Activated naive CD4-positive, alpha-beta T cell (primary cell): ENCODE data around the gene ATP1B3.
A peak's percentile ranks its signal among the peaks of the same experiment; 100 is the strongest.
"Not testable (repeated sequence)": the region's sequence is repeated elsewhere in the genome, so short reads cannot be mapped to it uniquely, and the experiment has no call there.

Experiments used
- DNase-seq, 4 experiments: peaks; one replicate each; lab custom pipeline; 2025; lab: John Stamatoyannopoulos, UW

ATP1B3 gene

DNA sequence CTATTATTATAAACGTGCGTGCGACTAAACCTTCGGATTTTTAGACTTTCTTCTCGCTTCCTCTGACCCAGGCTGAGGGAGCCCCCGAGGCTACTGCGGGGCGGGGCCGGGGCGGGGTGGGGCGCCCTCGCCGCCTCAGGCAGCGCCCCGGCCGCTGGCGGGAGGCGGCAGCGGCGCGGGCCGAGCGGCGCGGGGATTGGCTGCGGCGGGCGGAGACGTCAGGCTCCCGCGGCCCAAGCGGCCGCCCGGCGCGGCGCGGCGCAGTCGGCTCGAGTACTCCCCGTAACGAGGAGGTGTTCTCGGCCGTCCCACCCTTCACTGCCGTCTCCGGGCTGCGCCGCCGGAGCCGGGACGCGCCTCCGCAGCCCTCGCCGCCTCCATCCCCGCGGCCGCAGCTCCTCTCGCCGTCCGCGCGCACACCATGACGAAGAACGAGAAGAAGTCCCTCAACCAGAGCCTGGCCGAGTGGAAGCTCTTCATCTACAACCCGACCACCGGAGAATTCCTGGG is at the start of gene ATP1B3:
TSS of gene ATP1B3 (plus strand) at position 263 of the 510 bp plus-strand sequence. CDS start at position 422, 159 bp downstream.
- peak; percentile 64 to 78 (median 74) for DNase-seq

DNA sequence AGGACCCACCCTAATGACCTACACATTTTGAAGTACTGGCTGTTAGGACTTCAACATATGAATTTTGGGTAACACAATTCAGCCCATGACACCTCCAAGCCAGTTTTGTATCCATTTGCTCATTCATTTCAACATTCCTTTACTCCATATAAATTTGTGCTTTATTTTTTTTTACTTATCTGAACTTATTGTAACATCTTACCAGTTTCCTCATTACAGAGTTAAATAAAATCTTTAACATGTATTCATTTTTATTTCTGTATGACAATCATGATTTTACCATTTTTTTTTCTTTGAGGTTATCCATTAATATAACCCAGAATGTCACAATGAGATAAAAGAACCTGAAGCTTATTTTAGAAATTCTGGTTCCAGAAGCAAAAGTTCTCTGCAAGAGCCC is 48.0 kb upstream of the ATP1B3 start:
- DNase-seq = no peak

DNA sequence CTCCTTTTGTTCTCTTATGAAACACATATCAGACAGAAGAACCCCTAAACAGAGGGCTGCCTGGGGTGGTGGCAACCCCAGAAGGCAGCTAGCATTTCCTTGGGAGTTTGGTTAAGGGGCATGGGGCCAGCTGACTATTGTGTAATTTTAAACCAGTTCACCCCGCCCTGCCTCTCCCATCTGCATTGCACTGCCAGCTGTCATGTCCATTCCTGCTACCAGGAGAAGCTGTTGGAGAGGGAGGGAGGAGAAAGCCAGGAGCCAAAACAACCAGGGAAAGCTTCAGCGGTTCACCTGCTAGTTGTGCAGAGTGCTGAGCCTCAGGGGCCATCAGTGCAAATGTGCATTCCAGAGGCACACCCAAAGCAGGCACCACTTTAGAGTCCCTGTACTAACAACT is 47.6 kb upstream of the ATP1B3 start:
- DNase-seq = no peak

GRCh38 chr3:141830508-141830907 is 45.9 kb upstream of the ATP1B3 start:
- no peak for DNase-seq

GRCh38 chr3:141834292-141834691 is 42.2 kb upstream of the ATP1B3 start:
- DNase-seq = no peak

GRCh38 chr3:141835557-141836229 is 40.8 kb upstream of the ATP1B3 start:
- DNase-seq = no peak

DNA sequence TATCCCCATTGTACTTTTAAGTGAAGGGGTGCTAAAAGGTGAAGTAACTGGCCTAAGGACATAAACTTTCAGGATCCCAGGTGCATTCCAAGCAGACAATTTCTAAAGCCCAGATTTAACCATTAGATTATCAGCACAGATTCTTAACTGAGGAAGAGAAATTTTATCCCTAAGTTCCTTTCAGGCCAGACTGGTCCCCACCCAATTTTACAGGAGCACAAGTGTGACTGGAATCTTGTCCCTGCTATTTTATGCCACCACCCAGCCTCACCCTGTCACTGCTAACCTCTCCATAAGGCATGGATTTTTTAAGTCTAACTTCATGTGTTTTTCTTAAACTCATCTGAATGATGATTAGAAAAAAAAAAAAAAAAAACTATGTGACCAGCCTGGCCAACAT is 37.1 kb upstream of the ATP1B3 start:
- no peak for DNase-seq

GRCh38 chr3:141840737-141841544 is 35.5 kb upstream of the ATP1B3 start:
- DNase-seq = no peak

GRCh38 chr3:141844108-141844507 is 32.3 kb upstream of the ATP1B3 start:
- DNase-seq = no peak

DNA sequence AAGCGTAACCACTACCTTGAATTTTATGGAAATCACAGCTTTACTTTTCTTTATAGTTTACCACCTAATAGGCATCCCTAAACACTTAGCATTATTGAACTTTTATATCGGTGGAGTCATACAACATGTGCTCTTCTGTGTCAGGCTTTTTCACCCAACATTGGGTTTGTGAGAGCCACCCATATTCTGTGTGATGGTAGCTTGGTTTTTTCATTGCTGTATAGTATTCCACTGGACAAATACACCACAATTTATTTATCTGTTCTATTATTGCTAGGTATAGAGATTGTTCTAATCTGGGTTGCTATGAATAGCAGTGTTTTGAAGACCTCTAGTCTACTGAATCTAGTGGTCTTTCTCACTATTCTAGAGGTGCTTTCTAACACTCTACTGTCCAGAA is 31.6 kb upstream of the ATP1B3 start:
- no peak for DNase-seq

DNA sequence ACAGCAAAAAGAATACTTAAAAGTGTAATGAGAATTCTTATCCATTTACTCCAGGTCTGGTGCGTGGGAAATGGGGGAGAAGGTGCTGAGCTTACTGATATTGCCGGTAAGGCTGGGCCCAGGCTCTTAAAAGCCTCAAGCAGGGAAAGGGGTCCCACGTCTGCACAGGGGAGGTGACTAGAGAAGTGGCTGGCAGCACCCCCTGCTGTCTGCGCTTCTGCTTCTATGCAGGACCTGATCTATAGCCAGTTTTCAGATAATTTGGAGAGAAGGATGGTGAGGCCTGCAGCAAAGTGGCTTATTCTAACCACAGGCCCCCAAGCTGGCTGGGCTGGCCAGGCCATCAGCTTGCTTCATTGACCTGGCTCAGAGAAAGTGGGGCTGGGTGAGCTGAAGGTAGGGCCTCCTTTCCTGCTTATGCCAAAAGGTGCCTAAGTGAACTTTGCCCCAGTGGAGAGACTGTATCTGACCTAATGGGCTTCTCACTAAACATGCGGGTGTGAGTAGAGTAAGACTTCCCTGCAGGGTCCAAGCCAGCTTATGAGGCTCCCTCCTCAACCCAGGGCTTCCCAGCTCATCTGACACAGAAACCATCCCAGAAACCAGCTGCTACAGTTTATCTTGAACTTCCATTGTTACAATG is 30.9 kb upstream of the ATP1B3 start:
- peak in 1 of 4 experiments; percentile 10 for DNase-seq

DNA sequence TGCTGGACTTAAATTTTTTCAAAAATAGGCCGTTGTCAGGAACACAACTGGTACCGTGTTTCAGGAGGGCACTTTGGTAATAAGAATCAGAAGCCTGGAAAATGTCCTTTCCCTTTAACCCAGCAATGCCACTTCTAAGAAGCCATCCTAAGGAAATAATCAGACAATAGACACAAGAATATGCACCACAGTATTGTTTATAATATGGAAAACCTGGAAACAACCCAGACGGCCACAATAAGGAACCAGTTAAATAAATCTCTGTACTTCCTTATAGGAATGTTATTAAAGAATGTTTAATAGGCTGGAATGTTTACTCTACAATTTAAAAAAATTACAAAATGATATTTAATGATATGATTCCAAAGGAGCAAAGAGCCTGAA is 30.4 kb upstream of the ATP1B3 start:
- DNase-seq = no peak

DNA sequence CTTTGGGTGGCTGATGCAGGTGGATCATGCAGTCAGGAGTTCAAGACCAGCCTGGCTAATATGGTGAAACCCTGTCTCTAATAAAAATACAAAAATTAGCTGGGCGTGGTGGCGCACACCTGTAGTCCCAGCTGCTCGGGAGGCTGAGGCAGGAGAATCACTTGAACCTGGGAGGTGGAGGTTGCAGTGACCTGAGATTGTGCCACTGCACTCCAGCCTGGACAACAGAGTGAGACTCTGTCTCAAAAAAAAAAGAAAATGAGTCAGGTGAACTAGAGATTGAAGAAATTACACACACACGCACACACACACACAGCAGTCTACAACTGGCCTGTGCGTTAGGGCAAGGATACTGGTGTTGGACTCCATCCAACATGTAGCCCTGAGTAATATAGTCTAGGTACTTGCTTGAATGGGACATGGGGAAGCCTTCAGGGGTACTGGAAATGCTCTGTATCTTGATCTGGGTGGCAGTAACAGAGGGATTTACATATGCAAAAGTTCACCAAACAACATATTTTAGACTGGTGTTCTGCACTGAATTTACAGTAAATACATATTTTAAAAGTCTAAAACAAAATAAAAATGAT is 28.2 kb upstream of the ATP1B3 start:
- not testable (repeated sequence) for DNase-seq

DNA sequence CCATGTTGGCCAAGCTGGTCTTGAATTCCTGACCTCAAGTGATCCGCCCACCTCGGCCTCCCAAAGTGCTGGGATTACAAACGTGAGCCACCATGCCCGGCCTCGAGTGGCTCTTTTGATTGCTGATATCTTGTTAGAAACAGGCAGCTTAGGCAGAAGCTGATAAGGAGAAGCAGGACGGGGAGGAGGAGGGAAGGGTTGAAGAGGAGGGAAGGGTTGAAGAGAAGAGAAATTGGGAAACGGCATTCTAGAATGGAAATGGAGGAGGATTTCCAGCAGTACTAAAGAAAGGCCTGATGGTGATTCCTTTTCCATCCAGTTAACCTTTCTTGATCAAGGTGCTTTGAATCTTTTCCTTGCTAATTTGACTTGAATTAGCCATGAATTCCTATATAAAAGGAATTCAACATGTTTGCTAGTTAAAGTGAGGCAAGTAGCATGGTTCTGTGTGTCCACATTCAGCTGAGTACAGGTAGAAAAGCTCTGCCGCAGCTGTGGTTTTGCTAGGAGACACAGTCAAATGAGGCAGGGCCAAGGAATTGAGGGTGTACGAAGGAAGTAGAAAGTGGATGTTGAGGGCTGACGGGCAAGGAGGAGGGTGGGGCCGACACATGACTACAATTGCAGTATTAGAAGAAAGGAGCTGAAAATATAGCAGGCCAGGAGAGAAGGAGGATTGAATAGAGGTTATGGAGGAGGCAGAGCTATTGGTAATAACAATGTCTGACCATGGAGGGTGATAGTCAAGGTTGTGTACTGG is 27.2 kb upstream of the ATP1B3 start:
- no peak for DNase-seq

GRCh38 chr3:141851411-141851810 is 25.0 kb upstream of the ATP1B3 start:
- no peak for DNase-seq

DNA sequence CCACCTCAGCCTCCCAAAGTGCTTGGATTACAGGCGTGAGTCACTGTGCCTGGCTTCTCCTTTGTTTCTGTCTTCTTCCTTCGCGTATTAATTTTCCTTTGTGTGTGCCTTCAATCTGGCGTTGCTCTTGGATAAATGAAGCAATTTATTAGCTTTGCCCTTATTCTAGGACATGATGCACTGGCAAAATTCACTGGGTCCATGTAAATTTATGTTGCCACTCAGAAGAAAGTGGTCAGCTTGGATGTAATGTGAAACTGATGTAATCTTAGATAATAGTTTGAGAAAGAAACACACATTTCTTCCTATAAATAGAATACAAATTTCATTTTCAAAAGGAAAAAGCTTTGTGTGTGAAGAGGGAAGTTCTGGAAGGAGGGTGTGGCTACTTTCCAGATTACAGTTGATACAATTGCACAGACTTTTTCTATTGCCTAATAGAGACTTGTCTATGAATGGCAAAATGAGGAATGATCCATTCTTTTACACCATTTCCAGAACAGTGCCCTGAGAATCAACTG is 23.3 kb upstream of the ATP1B3 start:
- DNase-seq = no peak

DNA sequence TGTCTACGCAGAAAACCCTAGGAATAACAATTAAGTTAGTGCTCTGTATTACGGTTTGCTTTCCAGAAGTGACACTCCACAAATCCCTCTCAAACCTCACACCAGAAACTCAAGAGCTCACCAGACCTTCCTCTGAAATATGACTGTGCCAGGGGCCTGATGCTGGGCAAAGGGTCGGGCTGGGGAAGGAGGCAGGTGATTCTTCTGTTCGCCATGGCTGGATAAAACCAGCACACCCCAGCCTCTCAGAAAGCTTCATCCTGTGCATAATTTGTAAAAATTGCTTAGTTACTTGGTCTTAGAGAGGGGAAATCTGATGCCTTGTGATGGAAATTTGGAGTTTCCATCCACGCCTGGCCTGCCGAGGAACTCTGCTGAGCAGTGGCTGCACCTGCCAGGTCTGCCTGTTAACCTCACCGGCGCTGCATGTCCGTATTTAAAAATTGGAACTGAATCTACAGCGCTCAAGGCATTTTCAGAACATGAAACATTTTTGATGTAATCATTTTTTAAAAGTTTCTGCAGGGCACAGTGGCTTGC is 22.7 kb upstream of the ATP1B3 start:
- no peak for DNase-seq

DNA sequence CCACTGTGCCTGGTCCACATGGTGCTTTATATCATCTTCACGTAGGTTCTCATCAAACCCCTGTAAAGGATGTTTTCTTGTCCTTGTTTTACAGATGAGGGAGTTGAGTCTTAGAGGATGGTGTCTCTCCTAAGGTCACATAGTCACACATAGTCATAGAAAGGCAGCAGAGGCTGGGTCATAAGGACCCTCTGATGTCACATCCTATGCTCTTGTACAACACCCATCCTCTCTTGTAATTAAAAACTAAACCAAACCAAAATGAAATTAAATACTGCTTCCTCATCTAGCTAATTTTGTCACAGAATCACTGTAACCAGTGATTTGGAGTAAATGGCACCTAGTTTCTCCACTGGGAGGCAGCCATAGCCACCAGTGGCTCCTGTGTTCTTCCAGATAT is 21.8 kb upstream of the ATP1B3 start:
- DNase-seq = no peak

DNA sequence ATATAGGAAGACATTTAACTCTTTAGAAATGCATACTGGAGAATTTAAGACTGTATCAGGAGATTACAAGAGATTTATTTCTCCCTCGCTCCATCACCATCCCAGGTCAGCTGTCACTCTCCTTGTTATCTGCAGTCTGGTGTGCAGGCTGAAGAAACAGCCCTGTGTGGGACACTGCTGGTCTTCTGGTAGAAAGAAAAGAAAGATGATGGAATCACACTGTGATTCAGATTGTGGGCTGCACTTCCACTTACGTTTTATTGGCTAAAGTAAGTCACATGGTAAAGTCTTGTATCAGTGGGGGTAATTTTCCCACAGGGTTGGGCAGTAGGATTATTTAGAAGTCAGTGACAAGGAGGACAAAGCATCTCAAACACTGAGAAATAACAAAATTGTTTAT is 18.1 kb upstream of the ATP1B3 start:
- DNase-seq = no peak

GRCh38 chr3:141859651-141860050 is 16.8 kb upstream of the ATP1B3 start:
- no peak for DNase-seq

DNA sequence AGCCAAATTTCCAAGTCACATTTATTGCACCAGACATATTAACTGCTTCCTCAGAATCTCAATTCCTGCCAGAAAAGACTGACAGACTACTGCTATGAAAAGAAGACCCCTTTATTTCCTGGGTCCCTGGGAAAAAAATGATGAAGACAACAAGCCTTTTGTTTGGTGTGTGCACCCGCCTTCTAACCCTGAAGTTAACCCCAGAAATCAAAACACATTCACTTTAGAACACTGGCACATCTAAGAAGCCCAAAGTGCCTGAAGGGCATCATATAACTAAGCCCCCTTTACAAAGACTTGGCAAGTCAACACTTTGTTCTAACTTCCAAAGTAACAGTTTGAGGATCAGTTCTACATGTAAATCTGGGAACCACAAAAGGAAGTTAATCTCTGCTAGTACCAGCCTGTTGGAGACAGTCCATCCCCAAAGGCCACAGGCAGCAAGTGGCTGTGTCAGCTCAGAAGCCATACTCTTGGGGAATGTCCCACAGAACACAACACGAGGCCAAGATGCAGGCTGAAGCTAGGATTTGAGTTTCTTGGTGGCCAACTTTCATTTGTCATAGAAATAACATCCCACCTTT is 16.3 kb upstream of the ATP1B3 start:
- DNase-seq = no peak
